HepG2 (cell line): ENCODE data around the gene TP73. TPM values are rescaled to one million over a fixed set of nuclear protein-coding genes. Genes with fewer than 3 reads are reported as not detected.
A peak's percentile ranks its signal among the peaks of the same experiment; 100 is the strongest.

Source experiments
- ATAC-seq: fragments of 200-7000 bp; cut with Tn5 transposase; 3 replicates; pipeline ENCODE4 v1.9.1; 2020; ENCODE audit warnings: mild to moderate bottlenecking, moderate library complexity
- BruUV-seq: library from RNA; stranded (reverse); fragments of 400-500 nt; replicated peaks from 2 replicates; lab custom pipeline; 2021; lab: Mats Ljungman, UMichigan
- CTCF ChIA-PET: fragments of 300-600 bp; formaldehyde crosslinking; extraction: SDS; loops from one replicate; lab custom pipeline; 2021; ENCODE audit warnings: low total read pairs, inconsistent platforms, low intra/inter-chr PET ratio; lab: Yijun Ruan, JAX
- POLR2A ChIA-PET: fragments of 350-600 bp; sonication (Branson Sonifier 250); formaldehyde crosslinking; loops from one replicate; lab custom pipeline; 2020; ENCODE audit warnings: antibody characterized with exemption, inconsistent platforms; lab: Yijun Ruan, JAX
- DNase-seq: peaks from one replicate; pipeline ENCODE4 v3.0.0-alpha.2; 2015; ENCODE audit warnings: low spot score
- FAIRE-seq: peaks from 3 replicates; lab custom pipeline; 2011; peaks lifted over from hg19 to GRCh38; lab: Jason Lieb, UNC
- H2AFZ ChIP-seq: one replicate; pipeline ENCODE4 v1.6.1; 2011; ENCODE audit warnings: low read length, inconsistent platforms
- H3K27ac ChIP-seq: fragments of 300-600 bp; 3 replicates; pipeline ENCODE4 v1.8.0; 2011; ENCODE audit warnings: mixed run types, mild to moderate bottlenecking, mixed read lengths, low read length, inconsistent platforms; ENCODE audit not compliant: insufficient read depth; ENCODE audit errors: extremely low read length
- H3K27me3 ChIP-seq, 2 experiments: fragments of 200-600 bp in 1 of 2; 2 replicates in 1 of 2; 3 replicates in 1 of 2; pipeline versions ENCODE4 v1.6.0 to v1.8.0; 2011; ENCODE audit warnings: low read length in 2 of 2, mild to moderate bottlenecking in 2 of 2, moderate library complexity in 2 of 2, inconsistent platforms in 1 of 2; ENCODE audit not compliant: insufficient read depth in 2 of 2, control insufficient read depth in 1 of 2
- H3K36me3 ChIP-seq, 2 experiments: fragments of 200-600 bp in 1 of 2; replicated peaks in 1 of 2; 2 replicates in 1 of 2; 3 replicates in 1 of 2; pipeline versions ENCODE4 v1.5.1 to v1.8.0; 2011; ENCODE audit warnings: low read length in 2 of 2, inconsistent platforms in 1 of 2; ENCODE audit not compliant: insufficient read depth in 2 of 2, control insufficient read depth in 1 of 2
- H3K4me1 ChIP-seq: 2 replicates; pipeline ENCODE4 v1.5.1; 2012; ENCODE audit warnings: low read length, inconsistent platforms; ENCODE audit not compliant: insufficient read depth
- H3K4me2 ChIP-seq: 2 replicates; pipeline ENCODE4 v1.6.0; 2011; ENCODE audit warnings: low read depth, low read length, inconsistent platforms
- H3K4me3 ChIP-seq, 3 experiments: fragments of 200-600 bp in 1 of 3; sonication (generic), shearing (Covaris generic) in 1 of 3; replicated peaks in 1 of 3; 2 replicates each; pipeline ENCODE4 v1.5.1; 2011 to 2016; ENCODE audit warnings: low read length in 3 of 3, inconsistent platforms in 2 of 3, low read depth in 2 of 3, mild to moderate bottlenecking in 2 of 3, control low read depth in 1 of 3, mixed read lengths in 1 of 3; ENCODE audit not compliant: insufficient read depth in 1 of 3
- H3K79me2 ChIP-seq: one replicate; pipeline ENCODE4 v1.6.1; 2011; ENCODE audit warnings: low read length, inconsistent platforms; ENCODE audit not compliant: insufficient read depth
- H3K9ac ChIP-seq: 2 replicates; pipeline ENCODE4 v1.6.0; 2011; ENCODE audit warnings: mild to moderate bottlenecking, low read depth, low read length, inconsistent platforms; ENCODE audit not compliant: insufficient read depth
- H3K9me3 ChIP-seq: 2 replicates; pipeline ENCODE4 v1.5.1; 2012; ENCODE audit warnings: mild to moderate bottlenecking, low read length
- H4K20me1 ChIP-seq: 2 replicates; pipeline ENCODE4 v1.6.0; 2011; ENCODE audit warnings: inconsistent platforms, mild to moderate bottlenecking, low read length, moderate library complexity; ENCODE audit not compliant: insufficient read depth
- ATM ChIP-seq: fragments of 450-650 bp; IDR thresholded peaks from 2 replicates; pipeline ENCODE4 v1.7.1; 2017; ENCODE audit warnings: mild to moderate bottlenecking, borderline replicate concordance
- GRHL1 ChIP-seq: sonication (generic); formaldehyde crosslinking; conservative IDR thresholded peaks from 2 replicates; pipeline ENCODE4 v1.8.0; 2022; ENCODE audit warnings: missing genetic modification reagents
- HIVEP1 ChIP-seq: sonication (generic); formaldehyde crosslinking; IDR thresholded peaks from 2 replicates; pipeline ENCODE4 v1.4.0; 2020; ENCODE audit warnings: mild to moderate bottlenecking, missing genetic modification reagents
- HMG20B ChIP-seq: conservative IDR thresholded peaks from 2 replicates; pipeline ENCODE4 v1.6.1; 2016; ENCODE audit warnings: missing genetic modification reagents, missing compliant biosample characterization
- JUNB ChIP-seq: sonication (generic); formaldehyde crosslinking; IDR thresholded peaks from 2 replicates; pipeline ENCODE4 v1.8.0; 2022; ENCODE audit warnings: missing genetic modification reagents, mild to moderate bottlenecking, borderline replicate concordance
- MAFG ChIP-seq: sonication (generic); formaldehyde crosslinking; IDR thresholded peaks from 2 replicates; pipeline ENCODE4 v1.5.1; 2020; ENCODE audit warnings: mild to moderate bottlenecking, missing genetic modification reagents
- PLSCR1 ChIP-seq: sonication (generic); formaldehyde crosslinking; IDR thresholded peaks from 2 replicates; pipeline ENCODE4 v1.5.0; 2020; ENCODE audit warnings: missing genetic modification reagents, mild to moderate bottlenecking, borderline replicate concordance
- SP4 ChIP-seq: sonication (generic); formaldehyde crosslinking; IDR thresholded peaks from 2 replicates; pipeline ENCODE4 v1.8.1; 2023; ENCODE audit warnings: mild to moderate bottlenecking, missing genetic modification reagents
- TBP ChIP-seq: sonication (generic); formaldehyde crosslinking; IDR thresholded peaks from 2 replicates; pipeline ENCODE4 v1.5.0; 2020; ENCODE audit warnings: missing genetic modification reagents
- UBTF ChIP-seq: sonication (generic); formaldehyde crosslinking; IDR thresholded peaks from 2 replicates; pipeline ENCODE4 v1.4.0; 2020; ENCODE audit warnings: mild to moderate bottlenecking, missing genetic modification reagents
- XRCC5 ChIP-seq: fragments of 200-400 bp; formaldehyde crosslinking; optimal IDR thresholded peaks from 2 replicates; pipeline ENCODE3; 2017; ENCODE audit warnings: mild to moderate bottlenecking, low read length
- ZBTB33 ChIP-seq: sonication (generic); formaldehyde crosslinking; IDR thresholded peaks from 2 replicates; pipeline ENCODE4 v1.4.0; 2020; ENCODE audit warnings: missing genetic modification reagents
- ZNF329 ChIP-seq: sonication (generic); formaldehyde crosslinking; IDR thresholded peaks from 2 replicates; pipeline ENCODE4 v1.9.0; 2021; ENCODE audit warnings: low read depth, mild to moderate bottlenecking, missing genetic modification reagents
- ZNF607 ChIP-seq: sonication (generic); formaldehyde crosslinking; IDR thresholded peaks from 2 replicates; pipeline ENCODE4 v1.5.1; 2020; ENCODE audit warnings: missing genetic modification reagents, mild to moderate bottlenecking, borderline replicate concordance
- ZNF746 ChIP-seq: sonication (generic); formaldehyde crosslinking; IDR thresholded peaks from 2 replicates; pipeline ENCODE4 v1.8.0; 2022; ENCODE audit warnings: mild to moderate bottlenecking, missing genetic modification reagents
- ZNF780A ChIP-seq: sonication (generic); formaldehyde crosslinking; IDR thresholded peaks from 2 replicates; pipeline ENCODE4 v1.8.0; 2022; ENCODE audit warnings: mild to moderate bottlenecking, missing genetic modification reagents, moderate library complexity
- WGBS: methylation state at CpG from one replicate; pipeline ENCODE4 v1.1.6; 2017; ENCODE audit warnings: low lambda C conversion rate; 5-methylcytosine and 5-hydroxymethylcytosine counted together
- in situ Hi-C: cut with HindIII; loops from 2 replicates; pipeline ENCODE4 v1.10.0; 2017; ENCODE audit warnings: low pct_unique_long_range_greater_than_20kb; ENCODE audit not compliant: extremely low pct_ligation_motif_present
- intact Hi-C: fragments of 100-400 bp; cut with micrococcal nuclease; formaldehyde crosslinking; loops from one replicate; pipeline ENCODE4 v1.10.0; 2022; ENCODE audit not compliant: unreplicated experiment
- polyA plus RNA-seq, 8 experiments: library from polyadenylated mRNA; depleted of rRNA in 3 of 8; stranded (reverse) in 7 of 8; unstranded in 1 of 8; fragments of >200 nt; fragmentation: Illumina TruSeq in 4 of 8; extraction: Trizol in 4 of 8; gene quantifications; 2 replicates each; pipeline versions ENCODE4 v1.2.1 to v1.2.3, GENCODE V29; 2011 to 2016; ENCODE audit warnings: low read depth in 4 of 8, missing spikeins in 1 of 8, mixed read lengths in 1 of 8; ENCODE audit not compliant: insufficient read depth in 1 of 8
- total RNA-seq, 5 experiments: library from RNA; depleted of rRNA; stranded (reverse); fragments of >200 nt; fragmentation: Illumina TruSeq; extraction: Trizol; gene quantifications; 2 replicates each; pipeline ENCODE4 v1.2.3, GENCODE V29; 2016; ENCODE audit warnings: low read depth in 1 of 5

Gene TP73
- total and polyA plus RNA-seq, 2 of the 13 experiments (the other 11 are each of a cell fraction or from before 2014, with no cell fraction given) = 0.49 to 1.1 TPM

GRCh38 chr1:3746389-3746829 is 94.1 kb downstream of the TP73 start (continued):
- TF ChIP-seq ZBTB33 (CRISPR knock-in tag) = peak; percentile 29; the same call in 1 of the 2 replicates

- Histone ChIP-seq H3K27me3 (peaks cover 3 to 11% of the 10 kb centered on the region in 2 experiments; a peak in 3 of 5 replicates), H3K9ac (peak overlapping the region; percentile 78), H2AFZ (no peak overlapping the region), H4K20me1 (no peaks in the 10 kb centered on the region), H3K9me3 (no peaks in the 10 kb centered on the region), H3K4me1 (peaks cover 31% of the 10 kb centered on the region), H3K79me2 (peaks cover 6% of the 10 kb centered on the region), H3K4me3 (peak overlapping the region; percentile 72 to 96 (median 84)), H3K27ac (no peak overlapping the region), H3K36me3 (peaks cover 0 to 13% of the 10 kb centered on the region in 2 experiments; a peak in 3 of 5 replicates), H3K4me2 (peak overlapping the region; percentile 85)
- POLR2A ChIA-PET = no interaction called here
- CTCF ChIA-PET = no interaction called here
- in situ Hi-C loops = no loop called here
- no TSS peak for BruUV-seq
- FAIRE-seq = no peak
- WGBS = 0% methylated on average over 5 of the region's 73 CpGs
- peak; percentile 74 for DNase-seq
- peak; percentile 96 for ATAC-seq
- intact Hi-C loops = no loop called here
- TF ChIP-seq TBP (no peak), MAFG (CRISPR knock-in tag) (no peak), ZNF607 (CRISPR knock-in tag) (no peak), ZNF780A (CRISPR knock-in tag) (no peak), HMG20B (CRISPR knock-in tag) (no peak), UBTF (CRISPR knock-in tag) (peak; percentile 74), PLSCR1 (CRISPR knock-in tag) (no peak), SP4 (CRISPR knock-in tag) (peak; percentile 51; the same call in 1 of the 2 replicates), JUNB (CRISPR knock-in tag) (no peak), ATM (no peak), ZNF746 (no peak), GRHL1 (CRISPR knock-in tag) (no peak), XRCC5 (no peak), ZNF329 (CRISPR knock-in tag) (no peak), HIVEP1 (CRISPR knock-in tag) (no peak)
Observed at GRCh38 chr1:3746830-3747521, 94.7 kb downstream of the TP73 start.
